Mucosa of stomach (tissue), 1 donor: Measurements from ENCODE around the gene SHKBP1.

Experiments used
- H3K27me3 ChIP-seq: one replicate; pipeline ENCODE4 v1.7.0; 2013; ENCODE audit warnings: mild to moderate bottlenecking, low read length; ENCODE audit not compliant: control insufficient read depth, insufficient read depth
- H3K36me3 ChIP-seq: one replicate; pipeline ENCODE4 v1.7.0; 2013; ENCODE audit warnings: low read length; ENCODE audit not compliant: control insufficient read depth, insufficient read depth
- H3K4me1 ChIP-seq: one replicate; pipeline ENCODE4 v1.7.0; 2013; ENCODE audit warnings: mild to moderate bottlenecking, low read length; ENCODE audit not compliant: control insufficient read depth, insufficient read depth
- H3K4me3 ChIP-seq: one replicate; pipeline ENCODE4 v1.7.0; 2013; ENCODE audit warnings: low read length
- H3K9ac ChIP-seq: one replicate; pipeline ENCODE4 v1.7.0; 2013; ENCODE audit warnings: mild to moderate bottlenecking, low read length, moderate library complexity
- H3K9me3 ChIP-seq: one replicate; pipeline ENCODE4 v1.7.0; 2013; ENCODE audit warnings: mild to moderate bottlenecking, low read length, moderate library complexity; ENCODE audit not compliant: control insufficient read depth
- donor health status: Pancreatic carcinoma.

The SHKBP1 gene

DNA sequence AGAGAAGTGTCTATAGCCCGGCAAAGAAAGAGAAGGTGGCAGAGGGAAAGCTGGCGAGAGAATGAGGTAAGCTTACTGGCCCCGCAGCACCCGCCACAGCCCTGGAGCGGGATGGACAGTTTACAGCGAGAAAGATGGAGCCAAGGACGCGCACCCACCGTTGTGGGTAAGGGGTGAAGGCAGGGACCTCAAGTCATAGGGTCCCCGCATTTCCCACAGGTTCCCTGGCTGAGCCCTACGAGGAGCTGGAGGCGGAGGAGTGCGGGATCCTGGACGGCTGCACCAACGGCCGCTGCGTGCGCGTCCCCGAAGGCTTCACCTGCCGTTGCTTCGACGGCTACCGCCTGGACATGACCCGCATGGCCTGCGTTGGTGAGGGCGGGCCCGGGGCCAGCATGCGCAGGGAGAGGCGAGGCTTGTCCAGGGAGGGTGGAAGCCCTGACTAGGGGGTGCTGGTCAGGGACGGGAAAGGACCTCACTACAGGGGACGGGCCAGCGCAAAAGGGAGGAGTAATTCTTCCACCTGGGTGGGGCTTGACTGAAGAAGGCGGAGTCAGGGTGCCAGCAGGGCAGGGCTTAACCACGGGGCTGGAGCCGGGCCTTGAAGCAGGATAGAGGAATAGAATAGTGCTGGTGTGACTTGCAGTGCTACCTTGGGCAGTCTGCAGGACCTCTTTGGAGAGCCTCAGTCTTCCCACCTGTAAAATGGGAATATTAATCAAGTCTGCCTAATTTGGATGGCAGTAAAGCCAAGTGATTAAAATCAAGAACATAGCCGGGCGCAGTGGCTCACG, 51.0 kb downstream of the SHKBP1 start:
- Histone ChIP-seq H3K27me3 (no peaks in the 10 kb centered on the region), H3K36me3 (peaks cover 12% of the 10 kb centered on the region), H3K9me3 (no peaks in the 10 kb centered on the region), H3K4me1 (peaks cover 6% of the 10 kb centered on the region), H3K4me3 (no peak overlapping the region), H3K9ac (no peak overlapping the region)

DNA sequence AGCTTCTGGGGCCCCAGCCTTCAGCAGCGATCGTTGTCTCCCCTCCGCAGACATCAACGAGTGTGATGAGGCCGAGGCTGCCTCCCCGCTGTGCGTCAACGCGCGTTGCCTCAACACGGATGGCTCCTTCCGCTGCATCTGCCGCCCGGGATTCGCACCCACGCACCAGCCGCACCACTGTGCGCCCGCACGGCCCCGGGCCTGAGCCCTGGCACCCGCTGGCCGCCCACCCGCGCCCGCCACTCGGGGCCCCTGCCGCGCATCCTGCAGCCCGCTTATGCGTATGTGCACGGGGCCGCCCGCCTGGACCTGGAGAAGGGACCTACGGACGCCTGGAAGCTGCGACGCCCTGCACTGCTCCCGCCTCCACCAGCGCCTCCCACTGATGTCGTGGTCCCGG, 52.7 kb downstream of the SHKBP1 start:
- Histone ChIP-seq H3K36me3 (peaks cover 12% of the 10 kb centered on the region), H3K4me3 (no peak overlapping the region), H3K9ac (no peak overlapping the region), H3K4me1 (no peaks in the 10 kb centered on the region), H3K9me3 (no peaks in the 10 kb centered on the region), H3K27me3 (peaks cover 5% of the 10 kb centered on the region)

DNA sequence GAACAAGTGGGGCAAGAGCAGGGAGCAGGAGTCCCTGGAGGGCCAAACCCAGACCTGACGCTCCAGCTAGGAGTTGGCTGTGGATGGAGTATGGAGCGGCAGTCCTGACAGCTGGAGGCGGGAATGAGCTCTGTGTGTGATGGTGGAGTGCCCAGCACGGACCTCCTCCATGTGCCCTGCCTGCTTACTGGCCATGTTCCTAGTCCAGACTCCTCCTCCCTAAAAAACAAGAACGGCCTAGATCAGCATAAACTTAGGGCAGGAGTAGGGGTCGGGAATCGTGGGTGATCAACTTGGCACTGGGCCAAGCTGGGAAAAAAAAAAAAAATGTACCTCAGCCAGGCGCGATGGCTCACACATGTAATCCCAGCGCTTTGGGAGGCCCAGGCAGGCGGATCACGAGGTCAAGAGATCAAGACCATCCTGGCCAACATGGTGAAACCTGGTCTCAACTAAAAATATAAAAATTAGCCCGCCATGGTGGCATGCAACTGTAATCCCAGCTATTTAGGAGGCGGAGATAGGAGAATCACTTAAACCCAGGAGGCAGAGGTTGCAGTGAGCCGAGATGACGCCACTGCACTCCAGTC, 54.0 kb downstream of the SHKBP1 start:
- Histone ChIP-seq H3K36me3 (peaks cover 9% of the 10 kb centered on the region), H3K9ac (no peak overlapping the region), H3K27me3 (peaks cover 10% of the 10 kb centered on the region), H3K4me3 (no peak overlapping the region), H3K4me1 (no peaks in the 10 kb centered on the region), H3K9me3 (no peaks in the 10 kb centered on the region)

DNA sequence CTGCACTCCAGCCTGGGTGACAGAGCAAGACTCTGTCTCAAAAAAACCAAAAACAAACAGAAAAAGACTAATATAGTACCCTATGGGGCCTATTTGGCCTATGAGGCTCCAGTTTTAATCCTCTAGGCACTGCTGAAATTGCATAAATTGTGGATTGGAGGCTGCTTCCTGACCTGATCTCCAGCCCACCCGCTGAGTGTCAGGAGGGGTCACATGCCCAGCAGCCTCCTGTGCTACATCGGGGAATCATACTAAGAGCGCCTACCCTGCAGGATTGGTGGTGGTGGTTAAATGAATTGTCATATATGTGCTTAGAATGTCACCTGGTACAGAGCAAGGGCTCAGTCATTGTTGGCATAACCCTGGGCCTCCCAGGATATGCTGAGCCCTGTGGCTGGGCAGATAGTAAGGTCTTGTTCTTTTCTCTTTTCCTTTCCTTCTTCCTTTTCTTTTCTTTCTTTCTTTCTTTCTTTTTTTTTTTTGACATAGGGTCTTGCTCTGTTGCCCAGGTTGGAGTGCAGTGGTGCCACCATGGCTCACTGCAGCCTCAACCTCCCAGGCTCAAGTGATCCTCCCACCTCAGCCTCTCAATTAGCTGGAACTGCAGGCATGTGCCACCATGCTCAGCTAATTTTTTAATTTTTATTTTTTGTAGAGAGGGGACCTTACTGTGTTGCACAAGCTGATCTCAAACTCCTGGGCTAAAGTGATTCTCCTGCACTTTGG, 55.8 kb downstream of the SHKBP1 start:
- no peaks in the 10 kb centered on the region for H3K9me3 ChIP-seq
- peaks cover 11% of the 10 kb centered on the region for H3K27me3 ChIP-seq
- H3K9ac ChIP-seq: no peak overlapping the region
- H3K4me1 ChIP-seq: no peaks in the 10 kb centered on the region
- H3K36me3 ChIP-seq: no peaks in the 10 kb centered on the region
- H3K4me3 ChIP-seq: no peak overlapping the region

DNA sequence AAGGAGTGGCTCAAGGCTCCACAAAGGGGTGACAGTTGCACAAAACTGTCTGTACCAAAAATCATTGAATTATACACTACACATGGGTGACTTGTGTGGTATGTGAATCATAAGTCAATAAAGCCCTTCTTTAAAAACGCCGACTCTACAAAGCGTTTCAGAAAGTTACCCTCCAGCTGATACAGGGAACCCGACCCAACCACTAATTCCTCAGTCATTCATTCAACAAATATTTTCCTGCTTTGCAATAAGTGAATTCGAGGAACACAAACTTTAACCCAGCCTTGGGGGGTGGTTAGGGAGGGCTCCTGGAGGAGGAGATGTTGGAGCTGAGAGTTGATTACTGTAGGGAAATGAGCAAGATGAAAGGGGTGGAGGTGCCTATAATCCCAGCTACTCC, 56.5 kb downstream of the SHKBP1 start:
- Histone ChIP-seq H3K4me1 (no peaks in the 10 kb centered on the region), H3K36me3 (no peaks in the 10 kb centered on the region), H3K27me3 (peaks cover 11% of the 10 kb centered on the region), H3K9ac (no peak overlapping the region), H3K4me3 (no peak overlapping the region), H3K9me3 (no peaks in the 10 kb centered on the region)

DNA sequence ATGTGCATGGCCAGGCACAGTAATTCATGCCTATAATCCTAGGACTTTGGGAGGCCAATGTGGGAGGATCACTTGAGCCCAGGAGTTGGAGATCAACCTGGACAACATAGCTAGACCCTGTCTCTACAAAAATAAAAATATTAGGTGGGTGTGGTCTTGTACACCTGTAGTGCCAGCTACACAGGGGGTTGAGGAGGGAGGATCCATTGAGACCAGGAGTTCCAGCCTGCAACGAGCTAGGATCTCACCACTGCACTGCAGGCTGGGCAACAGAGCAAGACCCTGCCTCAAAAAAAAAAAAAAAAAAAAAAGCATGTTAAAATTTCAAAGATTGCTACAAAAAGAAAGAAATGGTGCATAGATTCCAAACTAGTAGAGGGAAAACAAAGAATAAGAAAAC, 61.7 kb downstream of the SHKBP1 start:
- H3K27me3 ChIP-seq: peaks cover 11% of the 10 kb centered on the region
- no peaks in the 10 kb centered on the region for H3K4me1 ChIP-seq
- H3K9ac ChIP-seq: no peak overlapping the region
- H3K4me3 ChIP-seq: no peak overlapping the region
- no peaks in the 10 kb centered on the region for H3K9me3 ChIP-seq
- no peaks in the 10 kb centered on the region for H3K36me3 ChIP-seq

DNA sequence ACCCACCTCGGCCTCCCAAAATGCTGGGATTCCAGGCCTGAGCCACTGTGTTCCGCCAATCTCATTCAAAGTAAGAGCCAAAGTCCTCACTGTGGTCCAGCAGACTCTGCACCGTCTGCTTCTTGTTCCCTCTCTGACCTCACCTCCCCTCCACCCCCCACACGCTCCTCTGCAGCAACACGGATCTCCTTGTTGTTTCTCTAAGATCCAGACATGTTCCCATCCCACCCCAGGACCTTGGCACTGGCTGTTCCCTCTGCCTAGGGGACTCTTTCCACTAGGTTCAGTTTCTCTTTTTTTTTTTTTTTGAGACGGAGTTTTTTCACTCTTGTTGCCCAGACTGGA, 62.9 kb downstream of the SHKBP1 start:
- no peak overlapping the region for H3K4me3 ChIP-seq
- no peaks in the 10 kb centered on the region for H3K4me1 ChIP-seq

DNA sequence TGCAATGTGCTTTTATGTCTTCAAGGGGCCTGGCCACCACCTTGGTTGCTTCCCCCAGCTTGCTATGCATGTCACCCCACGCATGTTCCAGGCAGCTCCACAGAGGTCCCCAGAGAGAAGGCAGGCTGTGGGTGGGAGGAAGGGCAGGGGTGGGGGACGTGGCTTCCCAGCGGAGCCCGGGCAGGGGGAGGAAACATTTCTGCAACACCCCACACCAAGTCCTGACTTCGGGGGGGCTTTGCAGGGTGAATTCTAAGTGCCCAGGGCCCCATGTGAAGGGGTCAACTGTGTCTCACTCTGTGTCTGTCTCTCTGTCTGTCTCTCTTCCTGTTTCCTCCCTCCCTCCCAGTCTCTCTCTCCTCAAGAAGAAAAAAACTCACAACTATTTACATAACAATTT, 64.1 kb downstream of the SHKBP1 start:
- H3K9me3 ChIP-seq: no peaks in the 10 kb centered on the region
- H3K36me3 ChIP-seq: no peaks in the 10 kb centered on the region
- H3K9ac ChIP-seq: no peak overlapping the region
- H3K27me3 ChIP-seq: no peaks in the 10 kb centered on the region
- no peak overlapping the region for H3K4me3 ChIP-seq
- no peaks in the 10 kb centered on the region for H3K4me1 ChIP-seq

More for the DNA sequence above, 62.9 kb downstream of the SHKBP1 start:
- Histone ChIP-seq H3K9ac (no peak overlapping the region), H3K36me3 (no peaks in the 10 kb centered on the region), H3K9me3 (no peaks in the 10 kb centered on the region), H3K27me3 (peaks cover 5% of the 10 kb centered on the region)
